HG03457 (cell line): ENCODE measurements around the gene SMAD7.

Experiments used
- ATAC-seq: cut with Tn5 transposase; IDR thresholded peaks from one replicate; pipeline ENCODE4 v1.9.1; 2021; ENCODE audit warnings: moderate number of reproducible peaks; ENCODE audit not compliant: unreplicated experiment

SMAD7 gene

GRCh38 chr18:48917579-48918517, 32.9 kb downstream of the SMAD7 start:
- no peak for ATAC-seq

- ATAC-seq = no peak
Observed at GRCh38 chr18:48915626-48916425, 34.9 kb downstream of the SMAD7 start.

DNA sequence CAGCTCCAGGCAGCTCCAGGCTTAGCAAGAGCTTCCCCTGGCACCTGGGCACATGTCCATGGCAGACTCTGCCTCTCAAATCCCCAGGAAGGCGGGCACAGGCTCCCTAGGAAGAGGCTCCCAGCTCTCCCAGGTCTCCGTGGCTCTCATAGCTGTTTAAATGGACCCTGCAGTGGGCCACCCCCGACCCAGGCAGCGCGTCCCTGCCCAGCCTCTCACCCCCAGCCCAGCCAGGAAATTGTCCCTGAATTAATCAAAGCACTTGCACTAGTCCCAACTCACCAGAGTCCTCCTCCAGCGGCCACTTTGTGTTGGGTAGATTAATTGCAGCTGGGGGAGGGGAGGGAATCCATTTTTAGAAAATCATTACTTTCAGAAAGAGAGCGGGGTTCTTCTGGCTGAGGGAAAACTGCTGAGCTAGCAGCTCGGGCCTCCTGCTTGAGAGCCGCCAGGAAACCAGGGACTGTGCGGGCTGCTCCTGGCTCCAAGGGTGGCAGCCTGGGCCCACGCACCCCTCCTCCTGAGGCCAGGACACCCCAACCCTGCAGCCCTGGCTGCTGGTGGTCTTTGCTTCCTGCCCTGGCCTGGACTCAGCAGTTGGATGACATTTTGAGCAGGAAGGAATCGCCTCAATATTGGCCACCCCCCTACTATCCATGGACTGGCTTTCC, 36.0 kb downstream of the SMAD7 start:
- no peak for ATAC-seq

DNA sequence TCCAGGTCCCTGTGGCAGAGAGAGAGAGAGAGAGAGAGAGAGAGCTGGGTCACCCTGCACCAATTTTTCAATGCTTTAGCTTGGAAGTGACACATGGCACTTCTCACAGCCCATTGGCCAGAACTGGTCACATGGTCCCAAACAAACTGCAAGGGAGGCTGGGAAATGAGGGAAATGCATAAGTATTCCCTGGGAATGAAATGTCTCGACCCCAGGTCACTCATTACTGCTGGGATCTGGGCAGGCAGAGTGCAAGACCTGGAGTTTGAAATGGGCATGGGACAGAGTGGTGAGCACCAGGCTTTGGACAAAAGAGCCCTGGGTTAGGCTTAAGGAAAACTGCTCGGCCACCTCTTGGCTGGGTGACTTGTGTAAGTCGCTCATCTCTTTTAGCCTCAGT, 37.0 kb downstream of the SMAD7 start:
- ATAC-seq = no peak

DNA sequence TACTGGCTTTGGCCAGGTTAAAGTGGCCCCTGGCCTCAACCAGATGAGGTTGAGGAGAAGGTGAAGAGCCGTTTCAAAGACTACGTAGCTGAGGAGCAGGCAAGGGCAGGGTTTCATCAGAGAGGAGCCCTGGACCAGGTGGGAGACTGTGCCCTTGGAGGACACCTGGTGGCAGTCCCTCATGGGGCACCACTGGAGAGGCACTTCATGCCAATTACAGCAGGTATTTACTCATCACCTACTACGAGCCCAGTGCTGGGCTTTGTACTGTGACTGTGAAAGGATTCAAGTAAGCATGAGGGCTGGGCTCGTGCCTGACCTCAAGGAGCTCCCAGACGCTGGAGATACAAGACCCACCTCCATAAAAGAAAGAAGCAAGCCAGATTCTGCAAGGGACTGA, 37.6 kb downstream of the SMAD7 start:
- no peak for ATAC-seq

GRCh38 chr18:48910972-48911545, 39.7 kb downstream of the SMAD7 start:
- ATAC-seq = no peak

DNA sequence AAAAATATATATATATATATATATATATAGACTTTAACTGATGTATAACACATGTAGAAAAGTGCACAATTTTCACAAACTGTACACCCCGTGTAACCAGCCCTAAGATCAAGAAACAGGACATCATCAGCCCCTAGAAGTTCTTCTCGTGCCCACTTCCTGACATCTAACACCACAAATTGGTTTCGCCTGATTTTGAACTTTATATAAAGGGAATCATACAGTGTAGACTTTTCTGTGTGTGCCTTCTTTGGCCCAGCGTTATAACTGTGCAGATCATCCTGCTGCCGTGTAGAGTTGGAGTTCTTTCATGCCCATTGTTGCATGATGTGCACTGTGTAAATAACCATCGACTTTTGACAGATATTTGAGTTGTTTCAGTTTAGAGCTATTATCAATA, 41.0 kb downstream of the SMAD7 start:
- no peak for ATAC-seq

GRCh38 chr18:48908916-48909315, 41.8 kb downstream of the SMAD7 start:
- ATAC-seq = no peak

GRCh38 chr18:48905513-48905912, 45.3 kb downstream of the SMAD7 start:
- ATAC-seq = no peak

DNA sequence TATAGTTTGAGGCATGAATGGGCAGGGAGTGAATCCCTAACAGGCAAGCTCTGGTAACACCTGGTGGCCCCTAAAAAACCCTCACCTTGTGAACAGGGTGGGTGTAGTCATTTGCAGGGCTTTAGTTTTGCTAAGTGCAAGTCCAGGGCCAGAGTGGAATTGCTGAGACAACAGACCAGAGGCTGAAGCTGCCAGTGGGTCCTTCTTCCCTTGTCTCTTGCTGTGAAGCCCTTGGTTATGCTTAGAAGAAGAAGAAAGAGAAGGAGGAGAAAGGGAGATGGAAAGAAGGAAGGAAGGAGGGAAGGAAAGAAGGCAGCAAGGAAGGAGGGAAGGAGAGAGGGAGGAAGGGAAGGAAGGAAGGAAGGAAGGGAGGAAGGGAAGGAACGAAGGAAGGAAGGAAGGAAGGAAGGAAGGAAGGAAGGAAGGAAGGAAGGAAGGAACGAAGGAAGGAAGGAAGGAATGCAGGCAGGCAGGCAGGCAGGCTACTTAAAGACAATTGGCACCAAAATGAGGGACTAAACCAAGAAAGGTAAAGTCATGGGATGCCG, 45.8 kb downstream of the SMAD7 start:
- ATAC-seq = no peak

DNA sequence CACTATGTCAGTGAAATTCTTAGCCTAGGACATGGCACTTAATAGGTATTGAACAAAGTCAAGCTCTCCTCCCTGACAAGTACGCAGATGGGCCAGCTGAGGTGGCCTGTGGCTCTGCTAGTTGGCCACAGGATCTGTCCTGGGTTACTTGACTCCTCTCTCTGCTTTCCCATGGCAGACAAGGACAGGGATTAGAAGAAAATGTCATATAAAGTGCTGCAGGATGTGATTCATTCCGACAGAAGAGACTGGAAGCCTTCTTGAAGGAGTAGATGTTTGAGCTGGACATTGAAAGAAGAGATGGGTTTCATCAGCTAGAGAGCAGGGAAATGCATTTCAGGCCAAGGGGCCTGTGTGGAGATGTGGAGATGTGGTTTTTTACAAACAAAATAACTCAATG, 46.7 kb downstream of the SMAD7 start:
- ATAC-seq = no peak

- no peak for ATAC-seq
Observed at GRCh38 chr18:48902856-48903601, 47.7 kb downstream of the SMAD7 start.

DNA sequence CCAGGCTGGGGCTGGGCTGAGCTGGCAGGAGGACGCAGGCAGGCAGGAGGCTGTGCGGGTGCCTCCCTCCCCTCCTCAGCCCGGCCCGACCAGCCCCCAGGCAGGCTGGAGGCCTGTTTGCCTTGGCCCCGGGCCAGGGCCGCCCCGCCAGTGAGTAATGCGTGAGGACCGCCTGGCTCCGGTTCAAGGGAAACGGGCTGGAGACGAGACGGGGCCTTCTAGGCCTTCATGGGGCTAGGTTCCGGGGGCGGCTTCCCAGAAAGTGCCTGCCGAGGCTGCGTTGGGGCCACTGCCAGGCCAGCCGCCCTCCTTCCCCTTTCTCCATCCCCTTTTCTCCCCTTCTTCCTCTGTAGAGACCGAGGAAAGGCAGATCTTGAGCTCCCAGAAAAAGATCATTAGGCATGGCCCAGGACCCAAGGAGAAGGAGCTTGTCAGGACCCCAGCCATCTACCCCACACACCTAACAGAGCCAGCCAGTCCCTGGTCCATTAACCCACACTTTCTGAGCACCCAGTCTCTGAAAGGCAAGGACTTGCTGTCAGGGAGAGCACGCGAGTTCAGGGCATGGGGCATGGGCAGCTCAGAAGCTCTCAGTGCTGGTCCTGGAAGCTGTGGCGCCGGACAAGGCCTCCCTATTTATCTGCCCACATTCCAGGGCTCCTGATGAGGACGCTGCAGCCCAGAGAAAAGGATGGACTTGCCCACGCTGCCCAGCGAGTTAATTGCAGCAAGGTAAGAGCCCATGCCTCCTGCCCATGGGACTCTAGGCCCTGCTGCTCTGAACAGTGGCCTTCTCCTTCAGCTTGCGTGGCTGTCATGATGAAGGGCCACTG, 48.5 kb downstream of the SMAD7 start:
- ATAC-seq = no peak

GRCh38 chr18:48901145-48902022, 49.4 kb downstream of the SMAD7 start:
- ATAC-seq = no peak

GRCh38 chr18:48900469-48900868, 50.3 kb downstream of the SMAD7 start:
- ATAC-seq = no peak

GRCh38 chr18:48899558-48900174, 51.1 kb downstream of the SMAD7 start:
- no peak for ATAC-seq

DNA sequence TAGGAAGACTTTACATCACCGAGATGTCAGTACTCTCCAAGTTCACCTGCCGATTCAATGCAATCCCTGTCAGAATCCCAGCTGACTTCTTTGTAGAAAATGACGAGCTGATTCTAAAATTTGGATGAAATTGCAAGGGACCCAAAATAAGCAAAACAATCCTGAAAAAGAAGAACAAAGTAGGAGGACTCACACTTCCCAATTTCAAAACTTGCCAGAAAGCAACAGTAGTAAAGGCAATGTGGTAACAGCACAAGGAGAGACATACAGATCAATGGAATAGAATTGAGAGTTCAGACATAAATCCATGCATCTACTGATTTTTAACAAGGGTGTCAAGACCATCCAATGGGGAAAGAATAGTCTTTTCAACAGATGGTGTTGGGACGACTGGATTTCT, 52.2 kb downstream of the SMAD7 start:
- ATAC-seq = no peak

DNA sequence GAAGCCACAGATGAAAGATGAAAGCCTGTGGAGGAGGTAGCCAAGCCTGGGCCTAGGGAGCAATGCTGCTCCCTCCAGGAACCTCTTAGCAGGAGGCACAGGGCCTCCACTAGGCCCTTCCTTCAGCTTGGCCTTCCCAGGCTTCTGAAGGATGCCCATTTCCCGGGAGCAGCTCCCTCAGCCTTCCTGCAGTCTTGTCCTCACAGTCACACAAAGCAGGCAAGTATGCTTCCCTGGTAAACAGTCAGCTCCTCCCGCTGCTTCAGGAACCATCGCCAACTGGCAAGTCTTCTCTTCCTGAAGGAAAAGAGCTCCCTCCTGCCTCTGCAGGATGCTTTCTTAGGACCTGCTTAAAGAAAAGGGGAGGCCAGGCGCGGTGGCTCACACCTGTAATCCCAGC, 53.2 kb downstream of the SMAD7 start:
- no peak for ATAC-seq
